ENCODE data around the gene DEAF1. TPM values are rescaled to one million over a fixed set of nuclear protein-coding genes. Genes with fewer than 3 reads are reported as not detected.

The DEAF1 gene
- total and polyA plus RNA-seq, 10 of the 15 experiments (the other 5 are each of a cell fraction or from before 2014, with no cell fraction given): 0.68 to 51.3 (median 25.9) TPM

GRCh38 chr11:724778-725386, 29.9 kb upstream of the DEAF1 start:
- DNase-seq (ENCODE audit: low read depth, low spot score): no peak
- SMC1A ChIA-PET (ENCODE audit: uncharacterized antibody, unreplicated experiment): interaction anchor here (0.8 to 1.9 kb wide), 4 partner anchors 28 to 189 kb away, joined by 3 to 11 read pairs (median 3); partner anchors contain the start of gene TMEM80
- peaks cover 18% of the 10 kb centered on the region for H3K4me1 ChIP-seq (ENCODE audit: control insufficient read depth, insufficient read depth, low read length)

More at GRCh38 chr11:724778-725386, 29.9 kb upstream of the DEAF1 start:
- H3K9ac ChIP-seq (ENCODE audit: control insufficient read depth, insufficient read depth, low read length): no peak overlapping the region
- 39% methylated on average over 18 of the region's 18 CpGs for WGBS (ENCODE audit: insufficient coverage, insufficient replicate concordance, low lambda C conversion rate, missing lambda C conversion rate)
- ATAC-seq: no peak
- no peaks in the 10 kb centered on the region for H3K79me2 ChIP-seq (ENCODE audit: control insufficient read depth, insufficient read depth, low read length)
- in situ Hi-C loops (cut with MboI) (loop anchor here (10.0 kb wide), 1 partner anchor 60 kb away; no protein-coding TSS in a partner anchor), intact Hi-C loops (cut with micrococcal nuclease; ENCODE audit: unreplicated experiment) (loop anchor here (5.0 kb wide), 1 partner anchor 108 kb away; the partner anchor contains the start of gene IRF7)
- no peak overlapping the region for H3K27ac ChIP-seq (ENCODE audit: control insufficient read depth, insufficient read depth)
- peak overlapping the region; percentile 58; the same call in 1 of the 2 replicates for H3K4me3 ChIP-seq
- 0 out of 4 replicates have a peak, but pooled peaks cover 0 to 3% of the 10 kb centered on the region in 2 experiments for H3K27me3 ChIP-seq (replicated peaks in 1 of 2; ENCODE audit: control insufficient read depth in 2 of 2, insufficient read depth in 2 of 2, low read length in 1 of 2)
- ChIA-PET POLR2A (interaction anchor here (0.9 to 8.2 kb wide), 3 partner anchors 30 to 170 kb away, joined by 4 to 72 read pairs (median 4); partner anchors contain the start of genes DEAF1 and TMEM80), CTCF (interaction anchor here (0.7 to 8.6 kb wide), 13 partner anchors 18 to 178 kb away, joined by 3 to 127 read pairs (median 3); partner anchors contain the start of genes DEAF1, LMNTD2, PHRF1 and RASSF7), RAD21 (ENCODE audit: unreplicated experiment) (interaction anchor here (1.0 to 3.8 kb wide), 8 partner anchors 29 to 173 kb away, joined by 3 to 34 read pairs (median 6); partner anchors contain the start of genes DEAF1, PHRF1 and TMEM80)
- H3K4me2 ChIP-seq (ENCODE audit: control insufficient read depth, insufficient read depth): 0 out of 2 replicates have a peak overlapping the region, but pooled peaks have one; percentile 25
- TF ChIP-seq ZNF217 (IDR thresholded peaks at IDR 0.05): no peak
- no peak for TF ChIP-seq SMAD5 (IDR thresholded peaks at IDR 0.05; ENCODE audit: low read depth)
- TF ChIP-seq IRF5 (IDR thresholded peaks at IDR 0.05; ENCODE audit: borderline replicate concordance): no peak
- TF ChIP-seq CHD4 (IDR thresholded peaks at IDR 0.05): no peak
- TF ChIP-seq TAF1 (IDR thresholded peaks at IDR 0.05; ENCODE audit: borderline replicate concordance, low read depth, low read length): no peak
- no peak for TF ChIP-seq NFYB (IDR thresholded peaks at IDR 0.05; ENCODE audit: insufficient read depth, low read depth, low read length)
- no peak for FAIRE-seq
- no peak overlapping the region for H2AFZ ChIP-seq (ENCODE audit: control insufficient read depth, low read depth, low read length)
- no peaks in the 10 kb centered on the region; the same call in 1 of the 2 replicates for H4K20me1 ChIP-seq (ENCODE audit: control insufficient read depth, insufficient read depth)
- no TSS peak for BruUV-seq (replicated peaks)
- no peaks in the 10 kb centered on the region for H3K9me3 ChIP-seq (replicated peaks; ENCODE audit: control insufficient read depth, insufficient read depth, low read length)
- no peaks in the 10 kb centered on the region for H3K36me3 ChIP-seq (ENCODE audit: control insufficient read depth in 2 of 2, insufficient read depth in 2 of 2, low read length in 1 of 2)

Data from GM12878 (cell line).